HG02970 (cell line): ENCODE results near the gene VAC14.

Experiments used
- ATAC-seq: cut with Tn5 transposase; IDR thresholded peaks from one replicate; pipeline ENCODE4 v1.9.1; 2021; ENCODE audit warnings: mild to moderate bottlenecking, moderate library complexity, moderate number of reproducible peaks; ENCODE audit not compliant: unreplicated experiment, low FRiP score

Gene VAC14

GRCh38 chr16:70766658-70767057 is 34.3 kb downstream of the VAC14 start:
- no peak for ATAC-seq

- no peak for ATAC-seq
These were observed 34.8 kb downstream of the VAC14 start for GRCh38 chr16:70766176-70766575.

GRCh38 chr16:70765491-70765890 is 35.5 kb downstream of the VAC14 start:
- ATAC-seq = no peak

GRCh38 chr16:70764632-70765031 is 36.3 kb downstream of the VAC14 start:
- no peak for ATAC-seq

GRCh38 chr16:70760221-70760620 is 40.7 kb downstream of the VAC14 start:
- no peak for ATAC-seq

GRCh38 chr16:70759666-70760065 is 41.3 kb downstream of the VAC14 start:
- ATAC-seq = no peak

GRCh38 chr16:70758786-70759185 is 42.2 kb downstream of the VAC14 start:
- no peak for ATAC-seq

GRCh38 chr16:70757183-70757582 is 43.8 kb downstream of the VAC14 start:
- ATAC-seq = no peak

- ATAC-seq = no peak
These were observed 44.9 kb downstream of the VAC14 start for GRCh38 chr16:70756071-70756470.

GRCh38 chr16:70754851-70755600 is 45.9 kb downstream of the VAC14 start:
- ATAC-seq = no peak

GRCh38 chr16:70754371-70754770 is 46.6 kb downstream of the VAC14 start:
- no peak for ATAC-seq

- no peak for ATAC-seq
These were observed 47.1 kb downstream of the VAC14 start for GRCh38 chr16:70753694-70754325.

GRCh38 chr16:70753228-70753627 is 47.7 kb downstream of the VAC14 start:
- no peak for ATAC-seq

GRCh38 chr16:70752426-70752825 is 48.5 kb downstream of the VAC14 start:
- ATAC-seq = no peak

- ATAC-seq = no peak
These were observed 49.4 kb downstream of the VAC14 start for GRCh38 chr16:70751593-70751992.

GRCh38 chr16:70750893-70751467 is 50.0 kb downstream of the VAC14 start:
- no peak for ATAC-seq

GRCh38 chr16:70749681-70750601 is 51.0 kb downstream of the VAC14 start:
- no peak for ATAC-seq

- ATAC-seq = no peak
These were observed 51.8 kb downstream of the VAC14 start for GRCh38 chr16:70749006-70749678.

GRCh38 chr16:70747703-70748631 is 53.0 kb downstream of the VAC14 start:
- no peak for ATAC-seq
